ENCODE results near the gene PDIA2. TPM values are rescaled to one million over a fixed set of nuclear protein-coding genes. Genes with fewer than 3 reads are reported as not detected.

PDIA2 gene
- total RNA-seq, 1 experiment from 2014 or later, result 0.71 TPM

DNA sequence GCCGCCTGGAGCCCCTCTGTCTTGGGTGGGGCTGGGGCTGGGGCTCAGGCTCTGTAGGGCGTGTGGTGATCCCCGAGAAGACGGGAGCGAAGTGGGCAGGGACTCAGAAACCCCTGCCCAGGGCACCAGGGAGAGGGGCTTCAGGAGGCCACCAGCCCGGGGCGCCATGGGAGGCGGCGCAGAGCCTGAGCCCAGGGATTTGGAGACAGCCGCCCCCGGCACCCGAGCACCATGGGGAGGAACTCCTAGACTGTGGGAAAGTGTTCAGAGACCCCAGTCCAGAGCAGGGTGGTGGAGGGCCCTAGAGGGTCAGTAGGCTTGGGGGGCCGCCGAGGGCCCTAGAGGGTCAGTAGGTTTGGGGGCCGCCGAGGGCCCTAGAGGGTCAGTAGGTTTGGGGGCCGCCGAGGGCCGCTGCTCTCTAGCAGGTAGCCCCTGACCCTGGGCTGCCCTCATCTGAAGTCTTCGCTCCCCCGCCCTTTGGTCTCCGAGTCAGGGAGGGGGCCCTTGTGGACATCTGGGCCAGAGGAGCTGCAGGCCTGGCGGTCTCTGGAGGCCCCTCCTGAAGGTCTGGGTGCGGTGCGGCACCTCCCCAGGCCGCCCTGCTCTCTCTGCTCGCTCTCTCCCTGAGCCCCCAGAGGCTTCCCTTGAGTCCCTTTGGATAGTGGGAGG lies 1.8 kb upstream of the PDIA2 start:
- H3K4me1 ChIP-seq (ENCODE audit: low read length), result no peaks in the 10 kb centered on the region
- no peaks in the 10 kb centered on the region for H3K36me3 ChIP-seq (ENCODE audit: insufficient read depth, low read length)
- H3K9ac ChIP-seq (ENCODE audit: low read length), result no peak overlapping the region
- H3K79me2 ChIP-seq (ENCODE audit: low read length), result no peaks in the 10 kb centered on the region
- no peaks in the 10 kb centered on the region for H3K27me3 ChIP-seq (ENCODE audit: low read length)
- no peak overlapping the region for H3K27ac ChIP-seq (ENCODE audit: low read length)
- H3K4me3 ChIP-seq (ENCODE audit: low read length), result no peak overlapping the region
- H3K9me2 ChIP-seq (replicated peaks; ENCODE audit: insufficient read depth, low read length), result no peaks in the 10 kb centered on the region
- H2AFZ ChIP-seq (ENCODE audit: low read length), result no peak overlapping the region
- no peaks in the 10 kb centered on the region for H3K9me3 ChIP-seq (ENCODE audit: low read length)
- DNase-seq, result no peak
- no peaks in the 10 kb centered on the region for H4K20me1 ChIP-seq (ENCODE audit: insufficient read depth, low read depth, low read length)
- no peak overlapping the region for H3K4me2 ChIP-seq (ENCODE audit: low read depth, low read length, poor library complexity, severe bottlenecking)

DNA sequence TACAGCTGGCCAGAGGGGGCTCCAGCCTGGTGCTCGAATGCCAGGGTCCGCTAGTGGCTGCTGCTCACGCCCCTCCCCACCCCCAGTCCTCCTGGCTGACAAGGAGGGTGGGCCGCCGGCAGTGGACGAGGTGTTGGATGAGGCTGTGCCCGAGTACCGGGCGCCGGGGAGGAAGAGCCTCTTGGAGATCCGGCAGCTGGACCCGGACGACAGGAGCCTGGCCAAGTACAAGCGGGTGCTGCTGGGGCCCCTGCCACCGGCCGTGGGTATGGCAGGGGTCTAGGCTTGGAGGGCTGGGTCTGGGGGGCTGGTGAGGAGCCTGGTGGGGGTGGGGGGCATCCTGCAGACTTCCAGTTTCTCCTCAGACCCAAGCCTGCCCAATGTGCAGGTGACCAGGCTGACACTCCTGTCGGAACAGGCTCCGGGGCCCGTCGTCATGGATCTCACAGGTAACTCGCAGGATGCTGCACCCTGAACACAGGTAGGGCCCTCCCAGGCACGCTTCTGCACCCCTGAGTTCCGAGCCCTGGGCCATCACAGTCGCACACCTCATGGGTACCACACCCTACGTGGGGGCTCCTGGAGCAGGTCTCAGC lies 1.2 kb upstream of the PDIA2 start:
- H3K9ac ChIP-seq (ENCODE audit: low read length), result no peak overlapping the region
- no peak overlapping the region for H3K4me2 ChIP-seq (ENCODE audit: low read depth, low read length, poor library complexity, severe bottlenecking)
- H3K27me3 ChIP-seq (ENCODE audit: low read length), result no peaks in the 10 kb centered on the region
- no peak overlapping the region for H2AFZ ChIP-seq (ENCODE audit: low read length)
- no peaks in the 10 kb centered on the region for H3K4me1 ChIP-seq (ENCODE audit: low read length)
- H3K9me3 ChIP-seq (ENCODE audit: low read length), result no peaks in the 10 kb centered on the region
- H3K27ac ChIP-seq (ENCODE audit: low read length), result no peak overlapping the region
- DNase-seq, result no peak
- H3K36me3 ChIP-seq (ENCODE audit: insufficient read depth, low read length), result no peaks in the 10 kb centered on the region
- no peaks in the 10 kb centered on the region for H3K79me2 ChIP-seq (ENCODE audit: low read length)
- no peaks in the 10 kb centered on the region for H4K20me1 ChIP-seq (ENCODE audit: insufficient read depth, low read depth, low read length)
- no peaks in the 10 kb centered on the region for H3K9me2 ChIP-seq (replicated peaks; ENCODE audit: insufficient read depth, low read length)
- H3K4me3 ChIP-seq (ENCODE audit: low read length), result no peak overlapping the region

DNA sequence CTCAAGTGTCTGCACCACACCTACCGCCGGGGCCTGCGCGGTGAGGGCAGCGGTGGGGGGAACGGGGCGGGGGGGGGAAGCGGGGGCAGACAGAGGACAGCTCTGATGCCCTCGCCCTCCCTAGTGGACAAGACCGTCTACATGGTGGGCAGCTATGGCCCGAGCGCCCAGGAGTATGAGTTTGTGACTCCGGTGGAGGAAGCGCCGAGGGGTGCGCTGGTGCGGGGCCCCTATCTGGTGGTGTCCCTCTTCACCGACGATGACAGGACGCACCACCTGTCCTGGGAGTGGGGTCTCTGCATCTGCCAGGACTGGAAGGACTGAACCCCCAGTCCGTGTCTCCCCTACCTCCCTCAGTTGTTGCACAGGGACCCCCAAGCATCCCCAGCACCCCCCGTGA lies 473 bp upstream of the PDIA2 start:
- no peak overlapping the region for H3K4me2 ChIP-seq (ENCODE audit: low read depth, low read length, poor library complexity, severe bottlenecking)
- no peaks in the 10 kb centered on the region for H4K20me1 ChIP-seq (ENCODE audit: insufficient read depth, low read depth, low read length)
- H2AFZ ChIP-seq (ENCODE audit: low read length), result no peak overlapping the region
- no peaks in the 10 kb centered on the region for H3K27me3 ChIP-seq (ENCODE audit: low read length)
- no peaks in the 10 kb centered on the region for H3K79me2 ChIP-seq (ENCODE audit: low read length)
- H3K36me3 ChIP-seq (ENCODE audit: insufficient read depth, low read length), result no peaks in the 10 kb centered on the region
- no peak for DNase-seq
- H3K4me1 ChIP-seq (ENCODE audit: low read length), result no peaks in the 10 kb centered on the region
- H3K9me3 ChIP-seq (ENCODE audit: low read length), result no peaks in the 10 kb centered on the region
- no peak overlapping the region for H3K27ac ChIP-seq (ENCODE audit: low read length)
- H3K9ac ChIP-seq (ENCODE audit: low read length), result no peak overlapping the region
- H3K4me3 ChIP-seq (ENCODE audit: low read length), result no peak overlapping the region
- no peaks in the 10 kb centered on the region for H3K9me2 ChIP-seq (replicated peaks; ENCODE audit: insufficient read depth, low read length)

DNA sequence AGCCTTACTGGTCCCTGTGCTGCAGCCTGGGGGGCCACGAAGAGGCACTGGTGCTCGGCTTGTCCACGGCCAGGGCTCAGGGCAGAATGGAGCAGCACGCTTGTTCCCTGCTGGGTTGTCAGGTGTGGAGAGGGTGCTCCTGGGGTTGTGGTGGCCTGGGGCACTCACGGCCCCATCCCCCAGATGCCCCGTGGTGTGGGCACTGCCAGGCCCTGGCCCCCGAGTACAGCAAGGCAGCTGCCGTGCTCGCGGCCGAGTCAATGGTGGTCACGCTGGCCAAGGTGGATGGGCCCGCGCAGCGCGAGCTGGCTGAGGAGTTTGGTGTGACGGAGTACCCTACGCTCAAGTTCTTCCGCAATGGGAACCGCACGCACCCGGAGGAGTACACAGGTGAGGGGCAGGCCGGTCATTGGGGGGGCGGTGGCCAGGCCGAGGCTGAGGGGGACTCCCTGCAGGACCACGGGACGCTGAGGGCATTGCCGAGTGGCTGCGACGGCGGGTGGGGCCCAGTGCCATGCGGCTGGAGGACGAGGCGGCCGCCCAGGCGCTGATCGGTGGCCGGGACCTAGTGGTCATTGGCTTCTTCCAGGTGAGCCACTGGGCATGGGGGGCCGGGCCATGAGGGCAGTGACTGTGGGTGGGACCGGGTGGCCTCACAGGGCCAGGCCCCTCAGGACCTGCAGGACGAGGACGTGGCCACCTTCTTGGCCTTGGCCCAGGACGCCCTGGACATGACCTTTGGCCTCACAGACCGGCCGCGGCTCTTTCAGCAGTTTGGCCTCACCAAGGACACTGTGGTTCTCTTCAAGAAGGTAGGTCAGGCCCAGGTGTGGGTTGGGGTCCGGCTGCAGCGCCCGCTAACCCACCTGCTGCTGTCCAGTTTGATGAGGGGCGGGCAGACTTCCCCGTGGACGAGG lies 1.5 kb downstream of the PDIA2 start:
- no peak overlapping the region for H2AFZ ChIP-seq (ENCODE audit: low read length)
- no peaks in the 10 kb centered on the region for H3K36me3 ChIP-seq (ENCODE audit: insufficient read depth, low read length)
- no peak overlapping the region for H3K9ac ChIP-seq (ENCODE audit: low read length)
- H3K79me2 ChIP-seq (ENCODE audit: low read length), result no peaks in the 10 kb centered on the region
- H3K4me2 ChIP-seq (ENCODE audit: low read depth, low read length, poor library complexity, severe bottlenecking), result no peak overlapping the region
- H3K9me3 ChIP-seq (ENCODE audit: low read length), result no peaks in the 10 kb centered on the region
- H3K27ac ChIP-seq (ENCODE audit: low read length), result no peak overlapping the region
- DNase-seq, result no peak
- no peaks in the 10 kb centered on the region for H4K20me1 ChIP-seq (ENCODE audit: insufficient read depth, low read depth, low read length)
- no peak overlapping the region for H3K4me3 ChIP-seq (ENCODE audit: low read length)
- H3K9me2 ChIP-seq (replicated peaks; ENCODE audit: insufficient read depth, low read length), result no peaks in the 10 kb centered on the region
- no peaks in the 10 kb centered on the region for H3K4me1 ChIP-seq (ENCODE audit: low read length)
- no peaks in the 10 kb centered on the region for H3K27me3 ChIP-seq (ENCODE audit: low read length)

DNA sequence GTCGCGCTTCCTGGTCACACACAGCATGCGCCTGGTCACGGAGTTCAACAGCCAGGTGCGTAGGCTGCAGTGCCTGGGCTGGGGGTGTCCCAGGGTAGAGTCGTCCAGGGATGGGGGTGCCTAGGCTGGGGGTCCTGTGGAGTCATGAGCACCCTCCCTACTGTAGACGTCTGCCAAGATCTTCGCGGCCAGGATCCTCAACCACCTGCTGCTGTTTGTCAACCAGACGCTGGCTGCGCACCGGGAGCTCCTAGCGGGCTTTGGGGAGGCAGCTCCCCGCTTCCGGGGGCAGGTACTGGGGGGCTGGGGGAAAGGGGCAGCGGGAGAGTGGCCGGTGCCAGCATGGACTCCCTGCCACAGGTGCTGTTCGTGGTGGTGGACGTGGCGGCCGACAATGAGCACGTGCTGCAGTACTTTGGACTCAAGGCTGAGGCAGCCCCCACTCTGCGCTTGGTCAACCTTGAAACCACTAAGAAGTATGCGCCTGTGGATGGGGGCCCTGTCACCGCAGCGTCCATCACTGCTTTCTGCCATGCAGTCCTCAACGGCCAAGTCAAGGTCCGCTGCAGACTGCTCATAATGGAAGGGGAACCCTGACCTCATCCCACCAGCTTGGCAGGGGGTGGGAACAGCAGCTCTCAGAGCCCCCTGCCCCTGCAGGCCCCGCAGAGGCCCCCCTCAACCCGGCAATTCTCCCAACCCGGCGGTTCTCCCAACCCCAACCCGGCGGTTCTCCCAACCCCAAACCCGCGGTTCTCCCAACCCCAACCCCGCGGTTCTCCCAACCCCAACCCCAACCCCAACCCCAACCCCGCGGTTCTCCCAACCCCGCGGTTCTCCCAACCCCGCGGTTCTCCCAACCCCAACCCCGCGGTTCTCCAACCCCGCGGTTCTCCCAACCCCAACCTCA lies 2.4 kb downstream of the PDIA2 start:
- H3K4me2 ChIP-seq (ENCODE audit: low read depth, low read length, poor library complexity, severe bottlenecking), result no peak overlapping the region

DNA sequence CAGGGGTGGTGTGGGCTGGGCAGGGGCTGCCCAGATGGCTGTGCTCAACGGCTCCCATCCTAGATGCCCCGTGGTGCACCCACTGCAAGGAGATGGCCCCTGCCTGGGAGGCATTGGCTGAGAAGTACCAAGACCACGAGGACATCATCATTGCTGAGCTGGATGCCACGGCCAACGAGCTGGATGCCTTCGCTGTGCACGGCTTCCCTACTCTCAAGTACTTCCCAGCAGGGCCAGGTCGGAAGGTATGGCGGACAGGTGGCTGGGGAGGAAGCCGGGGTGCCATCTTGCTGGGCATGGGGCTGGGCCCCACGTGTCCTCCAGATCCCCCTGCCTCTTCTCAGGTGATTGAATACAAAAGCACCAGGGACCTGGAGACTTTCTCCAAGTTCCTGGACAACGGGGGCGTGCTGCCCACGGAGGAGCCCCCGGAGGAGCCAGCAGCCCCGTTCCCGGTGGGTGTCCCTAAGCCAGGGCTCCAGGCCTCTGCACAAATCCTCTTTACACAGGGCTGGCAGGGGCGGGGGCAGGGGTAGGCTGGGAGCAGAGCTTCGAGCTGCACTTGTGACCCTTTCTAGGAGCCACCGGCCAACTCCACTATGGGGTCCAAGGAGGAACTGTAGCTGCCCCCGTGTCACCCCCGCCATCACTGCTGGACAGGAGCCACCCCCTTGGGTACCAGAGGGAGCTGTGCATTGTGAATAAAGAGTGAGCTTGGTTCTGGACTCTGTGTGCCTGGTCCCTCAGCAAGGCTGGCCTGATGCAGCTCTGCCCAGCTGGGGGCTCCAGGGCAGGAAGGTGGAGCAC lies 3.7 kb downstream of the PDIA2 start:
- Histone ChIP-seq H3K9ac (ENCODE audit: low read length) (no peak overlapping the region), H3K9me3 (ENCODE audit: low read length) (no peaks in the 10 kb centered on the region), H4K20me1 (ENCODE audit: insufficient read depth, low read depth, low read length) (no peaks in the 10 kb centered on the region), H3K27ac (ENCODE audit: low read length) (no peak overlapping the region), H3K9me2 (replicated peaks; ENCODE audit: insufficient read depth, low read length) (no peaks in the 10 kb centered on the region), H3K36me3 (ENCODE audit: insufficient read depth, low read length) (no peaks in the 10 kb centered on the region), H3K4me1 (ENCODE audit: low read length) (no peaks in the 10 kb centered on the region), H3K4me3 (ENCODE audit: low read length) (no peak overlapping the region), H2AFZ (ENCODE audit: low read length) (no peak overlapping the region), H3K79me2 (ENCODE audit: low read length) (no peaks in the 10 kb centered on the region), H3K4me2 (ENCODE audit: low read depth, low read length, poor library complexity, severe bottlenecking) (no peak overlapping the region), H3K27me3 (ENCODE audit: low read length) (no peaks in the 10 kb centered on the region)
- DNase-seq, result no peak

More for the DNA sequence above, 2.4 kb downstream of the PDIA2 start:
- Histone ChIP-seq H3K9me2 (replicated peaks; ENCODE audit: insufficient read depth, low read length) (no peaks in the 10 kb centered on the region), H3K4me1 (ENCODE audit: low read length) (no peaks in the 10 kb centered on the region), H2AFZ (ENCODE audit: low read length) (no peak overlapping the region), H3K9ac (ENCODE audit: low read length) (no peak overlapping the region), H3K9me3 (ENCODE audit: low read length) (no peaks in the 10 kb centered on the region), H4K20me1 (ENCODE audit: insufficient read depth, low read depth, low read length) (no peaks in the 10 kb centered on the region), H3K4me3 (ENCODE audit: low read length) (no peak overlapping the region), H3K36me3 (ENCODE audit: insufficient read depth, low read length) (no peaks in the 10 kb centered on the region), H3K79me2 (ENCODE audit: low read length) (no peaks in the 10 kb centered on the region), H3K27me3 (ENCODE audit: low read length) (no peaks in the 10 kb centered on the region), H3K27ac (ENCODE audit: low read length) (no peak overlapping the region)
- DNase-seq, result no peak

DNA sequence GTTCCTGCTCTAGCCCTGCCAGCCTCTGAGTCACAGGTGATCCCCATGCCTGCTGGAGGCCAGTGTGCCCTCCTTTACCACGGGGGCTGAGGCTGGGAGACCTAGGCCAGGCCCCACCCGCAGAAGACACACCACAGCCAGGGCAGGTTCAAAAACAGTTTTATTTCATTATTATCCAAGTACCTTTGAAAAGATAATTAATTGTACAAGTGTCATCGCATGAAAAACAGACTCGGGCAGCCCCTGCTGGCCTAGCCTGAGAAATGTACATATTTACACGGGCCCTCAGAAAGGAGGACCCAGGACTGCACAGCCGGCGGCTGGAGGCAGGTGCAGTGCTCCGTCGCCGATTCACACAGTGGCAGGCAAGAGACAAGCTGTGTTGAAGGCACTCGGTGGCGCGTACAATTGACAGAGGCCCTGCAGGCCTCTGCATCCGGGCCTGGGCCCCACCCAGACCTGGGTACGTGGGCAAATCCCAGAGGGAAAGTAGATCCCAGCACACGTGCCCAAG lies 4.4 kb downstream of the PDIA2 start:
- Histone ChIP-seq H3K27me3 (ENCODE audit: low read length) (no peaks in the 10 kb centered on the region), H3K4me1 (ENCODE audit: low read length) (no peaks in the 10 kb centered on the region), H4K20me1 (ENCODE audit: insufficient read depth, low read depth, low read length) (no peaks in the 10 kb centered on the region), H3K9ac (ENCODE audit: low read length) (no peak overlapping the region), H3K79me2 (ENCODE audit: low read length) (no peaks in the 10 kb centered on the region), H2AFZ (ENCODE audit: low read length) (no peak overlapping the region), H3K4me3 (ENCODE audit: low read length) (no peak overlapping the region), H3K9me3 (ENCODE audit: low read length) (no peaks in the 10 kb centered on the region), H3K36me3 (ENCODE audit: insufficient read depth, low read length) (no peaks in the 10 kb centered on the region), H3K4me2 (ENCODE audit: low read depth, low read length, poor library complexity, severe bottlenecking) (no peak overlapping the region), H3K9me2 (replicated peaks; ENCODE audit: insufficient read depth, low read length) (no peaks in the 10 kb centered on the region), H3K27ac (ENCODE audit: low read length) (no peak overlapping the region)
- DNase-seq, result peak; percentile 66

Measured in Karpas-422 (cell line).